Measurements from ENCODE around the gene GPR61.

DNA sequence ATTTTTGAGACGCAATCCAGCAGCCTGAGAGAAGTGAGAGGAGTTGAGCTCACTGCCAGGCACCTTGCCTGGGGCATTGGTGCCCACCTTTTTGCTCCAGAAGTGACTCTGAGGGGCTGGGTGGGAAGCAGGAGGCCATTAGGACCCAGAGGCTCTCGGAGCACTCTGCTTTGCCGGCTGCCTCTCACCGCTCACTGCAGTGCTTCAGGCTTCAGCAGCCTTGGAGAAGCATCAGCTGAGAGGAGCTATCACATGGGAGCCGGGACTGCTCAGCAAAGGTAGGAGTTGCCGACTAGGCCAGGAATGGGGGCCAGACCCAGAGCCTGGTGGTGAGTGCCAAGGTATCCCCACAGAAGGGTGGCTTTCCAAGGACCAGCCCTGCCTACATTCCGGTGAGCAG lies at the start of gene GPR61:
- TF ChIP-seq, protein P1, sequence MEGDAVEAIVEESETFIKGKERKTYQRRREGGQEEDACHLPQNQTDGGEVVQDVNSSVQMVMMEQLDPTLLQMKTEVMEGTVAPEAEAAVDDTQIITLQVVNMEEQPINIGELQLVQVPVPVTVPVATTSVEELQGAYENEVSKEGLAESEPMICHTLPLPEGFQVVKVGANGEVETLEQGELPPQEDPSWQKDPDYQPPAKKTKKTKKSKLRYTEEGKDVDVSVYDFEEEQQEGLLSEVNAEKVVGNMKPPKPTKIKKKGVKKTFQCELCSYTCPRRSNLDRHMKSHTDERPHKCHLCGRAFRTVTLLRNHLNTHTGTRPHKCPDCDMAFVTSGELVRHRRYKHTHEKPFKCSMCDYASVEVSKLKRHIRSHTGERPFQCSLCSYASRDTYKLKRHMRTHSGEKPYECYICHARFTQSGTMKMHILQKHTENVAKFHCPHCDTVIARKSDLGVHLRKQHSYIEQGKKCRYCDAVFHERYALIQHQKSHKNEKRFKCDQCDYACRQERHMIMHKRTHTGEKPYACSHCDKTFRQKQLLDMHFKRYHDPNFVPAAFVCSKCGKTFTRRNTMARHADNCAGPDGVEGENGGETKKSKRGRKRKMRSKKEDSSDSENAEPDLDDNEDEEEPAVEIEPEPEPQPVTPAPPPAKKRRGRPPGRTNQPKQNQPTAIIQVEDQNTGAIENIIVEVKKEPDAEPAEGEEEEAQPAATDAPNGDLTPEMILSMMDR (IDR thresholded peaks at IDR 0.05; ENCODE audit: low read depth, low read length) = no peak
- TF ChIP-seq, protein P2, sequence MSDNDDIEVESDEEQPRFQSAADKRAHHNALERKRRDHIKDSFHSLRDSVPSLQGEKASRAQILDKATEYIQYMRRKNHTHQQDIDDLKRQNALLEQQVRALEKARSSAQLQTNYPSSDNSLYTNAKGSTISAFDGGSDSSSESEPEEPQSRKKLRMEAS (IDR thresholded peaks at IDR 0.05; ENCODE audit: low read depth, low read length) = no peak
